Activated naive CD8-positive, alpha-beta T cell treated with anti-CD3 and anti-CD28 coated beads for 36 hours (primary cell): ENCODE results near the gene IRF3. TPM values are rescaled to one million over a fixed set of nuclear protein-coding genes. Genes with fewer than 3 reads are reported as not detected.

Source experiments
- total RNA-seq, 2 experiments: library from RNA; stranded (reverse); gene quantifications; one replicate each; pipeline ENCODE4 v1.2.3, GENCODE V29; 2021

IRF3 gene
- total RNA-seq, 2 experiments from 2014 or later: 94.5 to 105 TPM

Other genes with a start within 250 kb of the IRF3 start
- not detected for gene PTH2, start 242.4 kb downstream of the IRF3 start, total RNA-seq
- gene GFY, start 240.5 kb downstream of the IRF3 start, total RNA-seq: not detected
- gene SLC17A7, start 224.3 kb downstream of the IRF3 start, total RNA-seq: not detected
- 100 to 1,000 TPM; 140 to 141 TPM for gene PIH1D1, start 214.0 kb downstream of the IRF3 start, total RNA-seq
- 10 to 100 TPM; 34.4 to 42.0 TPM for gene ALDH16A1, start 212.6 kb downstream of the IRF3 start, total RNA-seq
- 10 to 100 TPM; 61.0 to 63.5 TPM for gene FLT3LG, start 191.6 kb downstream of the IRF3 start, total RNA-seq
- gene RPL13A, start 178.2 kb downstream of the IRF3 start, total RNA-seq: 1,000 to 10,000 TPM; 3,663 to 3,691 TPM
- gene RPS11, start 169.4 kb downstream of the IRF3 start, total RNA-seq: 1,000 to 10,000 TPM; 2,825 to 2,867 TPM
- 10 to 100 TPM; 11.5 to 12.2 TPM for gene FCGRT, start 153.2 kb downstream of the IRF3 start, total RNA-seq
- gene RCN3, start 137.9 kb downstream of the IRF3 start, total RNA-seq: 1 to 10 TPM; 3.6 to 4.3 TPM
- 10 to 100 TPM; 61.4 to 69.5 TPM for gene NOSIP, start 85.3 kb downstream of the IRF3 start, total RNA-seq
- 1 to 10 TPM; 1.5 to 1.6 TPM for gene PRRG2, start 84.5 kb downstream of the IRF3 start, total RNA-seq
- 10 to 100 TPM; 16.0 to 17.8 TPM for gene PRR12, start 74.7 kb downstream of the IRF3 start, total RNA-seq
- gene RRAS, start 25.7 kb downstream of the IRF3 start, total RNA-seq: 1 to 10 TPM; 4.4 to 5.0 TPM
- 10 to 100 TPM; 58.9 to 62.2 TPM for gene SCAF1, start 23.6 kb downstream of the IRF3 start, total RNA-seq
- 10 to 100 TPM; 74.1 to 81.9 TPM for gene BCL2L12, start 76 bp upstream of the IRF3 start, total RNA-seq
- 100 to 1,000 TPM; 538 to 547 TPM for gene PRMT1, start 11.4 kb upstream of the IRF3 start, total RNA-seq
- 10 to 100 TPM in 1 of 2 experiments, 1 to 10 TPM in 1; 9.5 to 12.0 TPM for gene ADM5, start 23.7 kb upstream of the IRF3 start, total RNA-seq
- 1 to 10 TPM in 1 of 2 experiments, under 1 TPM in 1; 0.89 to 1.1 TPM for gene CPT1C, start 25.3 kb upstream of the IRF3 start, total RNA-seq
- under 1 TPM; 0.58 to 0.72 TPM for gene TSKS, start 97.4 kb upstream of the IRF3 start, total RNA-seq
- gene AP2A1, start 101.1 kb upstream of the IRF3 start, total RNA-seq: 10 to 100 TPM; 83.0 to 83.2 TPM
- gene FUZ, start 147.4 kb upstream of the IRF3 start, total RNA-seq: 10 to 100 TPM; 28.7 to 30.9 TPM
- 10 to 100 TPM; 41.6 to 44.8 TPM for gene MED25, start 152.4 kb upstream of the IRF3 start, total RNA-seq
- 10 to 100 TPM; 73.9 to 76.4 TPM for gene PTOV1, start 185.3 kb upstream of the IRF3 start, total RNA-seq
- 100 to 1,000 TPM in 1 of 2 experiments, 10 to 100 TPM in 1; 78.9 to 143 TPM for gene PNKP, start 201.7 kb upstream of the IRF3 start, total RNA-seq
- 10 to 100 TPM; 21.0 to 22.7 TPM for gene AKT1S1, start 211.5 kb upstream of the IRF3 start, total RNA-seq
- 10 to 100 TPM; 22.6 to 24.0 TPM for gene TBC1D17, start 211.8 kb upstream of the IRF3 start, total RNA-seq
- gene IL4I1, start 231.0 kb upstream of the IRF3 start, total RNA-seq: 1 to 10 TPM; 2.3 to 2.9 TPM